ENCODE results near the gene NRAP. TPM values are rescaled to one million over a fixed set of nuclear protein-coding genes. Genes with fewer than 3 reads are reported as not detected.

The NRAP gene
- total RNA-seq, 1 donor from 2014 or later, result not detected

DNA sequence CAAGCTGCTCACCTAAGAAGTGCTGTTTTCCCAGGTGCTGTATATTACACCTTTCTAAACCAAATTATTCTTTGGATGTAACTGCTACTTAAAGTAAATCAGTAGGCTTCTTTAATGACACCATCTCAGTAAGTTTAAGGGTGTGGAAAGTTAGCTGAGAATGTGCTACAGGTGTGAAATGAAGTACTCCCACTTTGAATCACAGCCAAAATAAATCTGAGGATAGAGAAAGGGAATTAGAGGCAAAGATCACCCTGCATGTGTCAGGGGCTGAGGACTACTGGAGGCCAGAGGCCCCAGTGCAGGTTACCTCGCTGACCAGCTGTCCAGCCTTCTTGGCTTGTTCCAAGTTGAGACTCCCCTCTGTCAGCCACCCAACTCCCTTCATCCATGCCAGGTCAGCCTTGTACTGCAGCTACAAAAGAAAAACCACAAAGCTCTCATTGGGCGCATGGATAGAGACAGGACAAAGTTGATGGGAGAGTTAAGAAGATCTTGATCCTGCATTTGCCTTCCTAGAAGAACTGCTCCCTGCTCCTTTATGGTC is 35.2 kb downstream of the NRAP start:
- DNase-seq (ENCODE audit: low spot score), result no peak
- no peaks in the 10 kb centered on the region for H3K9me3 Mint-ChIP-seq (ENCODE audit: unreplicated experiment)
- peaks cover 8% of the 10 kb centered on the region for H3K4me1 Mint-ChIP-seq (ENCODE audit: unreplicated experiment)
- H3K4me3 Mint-ChIP-seq (ENCODE audit: unreplicated experiment), result no peak overlapping the region
- H3K27me3 Mint-ChIP-seq (ENCODE audit: unreplicated experiment), result peaks cover 6% of the 10 kb centered on the region
- H3K27ac Mint-ChIP-seq (ENCODE audit: unreplicated experiment), result no peak overlapping the region
- no peaks in the 10 kb centered on the region for H3K36me3 Mint-ChIP-seq (ENCODE audit: low read depth, unreplicated experiment)
- no peak for TF ChIP-seq CTCF (IDR thresholded peaks at IDR 0.05; ENCODE audit: unreplicated experiment)

GRCh38 chr10:113627836-113628235 is 36.0 kb downstream of the NRAP start:
- Mint-ChIP-seq H3K36me3 (ENCODE audit: low read depth, unreplicated experiment) (no peaks in the 10 kb centered on the region), H3K4me3 (ENCODE audit: unreplicated experiment) (no peak overlapping the region), H3K9me3 (ENCODE audit: unreplicated experiment) (no peaks in the 10 kb centered on the region), H3K4me1 (ENCODE audit: unreplicated experiment) (peaks cover 8% of the 10 kb centered on the region), H3K27ac (ENCODE audit: unreplicated experiment) (no peak overlapping the region), H3K27me3 (ENCODE audit: unreplicated experiment) (peaks cover 5% of the 10 kb centered on the region)
- TF ChIP-seq CTCF (IDR thresholded peaks at IDR 0.05; ENCODE audit: unreplicated experiment), result no peak
- no peak for DNase-seq (ENCODE audit: low spot score)

DNA sequence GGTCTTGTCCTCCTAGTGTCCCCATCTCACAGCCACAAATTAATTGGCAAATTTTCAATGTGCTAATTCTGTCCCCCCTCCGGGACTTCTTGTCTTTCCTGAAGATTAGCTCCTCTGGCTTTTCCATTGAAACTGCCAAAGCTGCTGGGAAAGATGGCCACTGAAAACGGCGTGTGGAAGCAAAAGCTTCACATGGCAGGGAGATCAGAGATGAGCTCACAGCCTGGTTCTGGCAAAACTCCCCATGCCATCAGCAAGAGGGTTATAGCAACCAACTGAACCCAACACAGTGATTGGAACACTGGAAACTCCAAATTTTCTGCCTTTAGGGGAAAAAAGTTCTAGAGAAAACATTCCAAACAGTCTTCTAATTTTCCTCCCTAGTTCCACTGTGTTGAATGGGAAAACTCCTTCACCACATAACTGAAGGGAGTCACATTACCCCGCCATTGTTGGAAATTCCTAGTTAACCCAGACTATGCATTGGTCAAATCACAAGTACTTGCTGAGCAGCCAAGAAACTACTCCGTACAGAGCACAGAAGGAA is 37.0 kb downstream of the NRAP start:
- Mint-ChIP-seq H3K4me1 (ENCODE audit: unreplicated experiment) (peaks cover 8% of the 10 kb centered on the region), H3K4me3 (ENCODE audit: unreplicated experiment) (no peak overlapping the region), H3K9me3 (ENCODE audit: unreplicated experiment) (no peaks in the 10 kb centered on the region), H3K27me3 (ENCODE audit: unreplicated experiment) (peaks cover 6% of the 10 kb centered on the region), H3K36me3 (ENCODE audit: low read depth, unreplicated experiment) (no peaks in the 10 kb centered on the region), H3K27ac (ENCODE audit: unreplicated experiment) (no peak overlapping the region)
- TF ChIP-seq CTCF (IDR thresholded peaks at IDR 0.05; ENCODE audit: unreplicated experiment), result no peak
- DNase-seq (ENCODE audit: low spot score), result no peak

GRCh38 chr10:113625461-113626186 is 38.2 kb downstream of the NRAP start:
- no peak for TF ChIP-seq CTCF (IDR thresholded peaks at IDR 0.05; ENCODE audit: unreplicated experiment)
- H3K4me3 Mint-ChIP-seq (ENCODE audit: unreplicated experiment), result no peak overlapping the region
- H3K36me3 Mint-ChIP-seq (ENCODE audit: low read depth, unreplicated experiment), result no peaks in the 10 kb centered on the region
- peaks cover 8% of the 10 kb centered on the region for H3K4me1 Mint-ChIP-seq (ENCODE audit: unreplicated experiment)
- peaks cover 6% of the 10 kb centered on the region for H3K27me3 Mint-ChIP-seq (ENCODE audit: unreplicated experiment)
- H3K27ac Mint-ChIP-seq (ENCODE audit: unreplicated experiment), result no peak overlapping the region
- DNase-seq (ENCODE audit: low spot score), result no peak
- no peaks in the 10 kb centered on the region for H3K9me3 Mint-ChIP-seq (ENCODE audit: unreplicated experiment)

GRCh38 chr10:113622831-113623230 is 41.0 kb downstream of the NRAP start:
- Mint-ChIP-seq H3K9me3 (ENCODE audit: unreplicated experiment) (no peaks in the 10 kb centered on the region), H3K36me3 (ENCODE audit: low read depth, unreplicated experiment) (no peaks in the 10 kb centered on the region), H3K27me3 (ENCODE audit: unreplicated experiment) (peaks cover 4% of the 10 kb centered on the region), H3K27ac (ENCODE audit: unreplicated experiment) (no peak overlapping the region), H3K4me1 (ENCODE audit: unreplicated experiment) (peaks cover 20% of the 10 kb centered on the region), H3K4me3 (ENCODE audit: unreplicated experiment) (no peak overlapping the region)
- DNase-seq (ENCODE audit: low spot score), result no peak
- no peak for TF ChIP-seq CTCF (IDR thresholded peaks at IDR 0.05; ENCODE audit: unreplicated experiment)
